Breast epithelium (tissue), 4 donors: ENCODE results near the gene CADM2. TPM values are rescaled to one million over a fixed set of nuclear protein-coding genes. Genes with fewer than 3 reads are reported as not detected.

Experiments used
- DNase-seq, 2 donors: peaks; one replicate each; pipeline ENCODE4 v3.0.0-alpha.2; 2019; ENCODE audit warnings: low spot score in 2 of 2
- H3K27ac ChIP-seq, 2 donors: fragments of 200-600 bp; sonication (generic) in 1 of 2; one replicate each; pipeline ENCODE4 v1.5.1; 2016 to 2019; ENCODE audit warnings: mild to moderate bottlenecking in 1 of 2
- H3K27me3 ChIP-seq, 2 donors: fragments of 200-600 bp; sonication (generic) in 1 of 2; one replicate each; pipeline versions ENCODE4 v1.5.1 to v1.6.0; 2017 to 2019; ENCODE audit warnings: control low read depth in 1 of 2, mild to moderate bottlenecking in 1 of 2
- H3K36me3 ChIP-seq: fragments of 200-600 bp; one replicate; pipeline ENCODE4 v1.5.1; 2019
- H3K4me1 ChIP-seq, 2 donors: fragments of 200-600 bp; sonication (generic); one replicate each; pipeline ENCODE4 v1.5.1; 2016 to 2019; ENCODE audit warnings: control low read depth in 1 of 2
- H3K4me3 ChIP-seq, 3 donors: fragments of 200-600 bp; sonication (generic); 1 replicate in 2 of 3; 2 replicates in 1 of 3; pipeline ENCODE4 v1.5.1; 2016 to 2019; ENCODE audit warnings: mild to moderate bottlenecking in 3 of 3, moderate library complexity in 2 of 3
- H3K9me3 ChIP-seq, 2 donors: fragments of 200-600 bp; sonication (generic) in 1 of 2; one replicate each; pipeline ENCODE4 v1.5.1; 2016 to 2019; ENCODE audit warnings: control low read depth in 1 of 2
- POLR2A ChIP-seq: fragments of 450-650 bp; IDR thresholded peaks from one replicate; pipeline ENCODE4 v1.6.1; 2016; ENCODE audit warnings: antibody characterized with exemption, mild to moderate bottlenecking, moderate library complexity
- POLR2AphosphoS5 ChIP-seq, 3 donors: sonication (generic); formaldehyde crosslinking; IDR thresholded peaks; one replicate each; pipeline ENCODE4 v1.6.1; 2017; ENCODE audit warnings: antibody characterized with exemption in 3 of 3
- intact Hi-C: fragments of 100-400 bp; cut with DNase I; formaldehyde crosslinking; loops from one replicate; pipeline ENCODE4 v1.15.1; 2023; ENCODE audit warnings: low total_unique reads
- total RNA-seq, 3 donors: library from RNA; depleted of rRNA; stranded (reverse); fragments of >200 nt; gene quantifications; one replicate each; pipeline ENCODE4 v1.1.0, GENCODE V29; 2016
- TF ChIP-seq, protein P1 (sequence below), 3 donors: fragments of 450-650 bp; IDR thresholded peaks; one replicate each; pipeline ENCODE4 v1.5.1; 2016 to 2017; ENCODE audit warnings: antibody characterized with exemption in 3 of 3, mild to moderate bottlenecking in 3 of 3, moderate library complexity in 3 of 3

The CADM2 gene
- total RNA-seq, 3 donors from 2014 or later, result 2.3 to 7.4 (median 6.9) TPM

DNA sequence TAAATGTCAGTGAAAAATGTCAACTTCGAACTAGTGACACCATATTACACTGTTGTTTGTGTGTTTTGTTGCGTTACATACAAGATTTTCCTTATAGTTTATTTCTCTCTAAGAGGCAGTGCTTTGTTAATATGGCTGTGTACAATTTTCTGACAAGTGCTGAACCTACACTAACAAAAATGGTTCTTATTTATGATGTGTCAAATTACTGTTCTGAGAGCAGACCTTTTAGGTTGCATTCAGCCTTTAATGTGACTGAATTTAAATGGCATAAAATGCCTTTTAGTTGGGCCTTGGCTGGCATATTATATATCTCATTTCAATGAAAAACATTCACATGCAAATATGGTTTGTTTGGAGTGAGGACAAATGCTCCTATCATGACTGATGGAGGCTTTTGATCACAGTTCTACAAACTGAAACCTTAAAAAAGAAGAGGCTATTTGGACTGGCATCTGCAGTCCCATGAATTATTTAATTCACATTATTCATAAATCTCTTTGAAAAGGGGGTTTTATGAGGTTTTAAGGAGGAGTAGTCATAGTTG lies 750.6 kb downstream of the CADM2 start:
- no peak for TF ChIP-seq POLR2AphosphoS5 (IDR thresholded peaks at IDR 0.05)
- TF ChIP-seq, protein P1, sequence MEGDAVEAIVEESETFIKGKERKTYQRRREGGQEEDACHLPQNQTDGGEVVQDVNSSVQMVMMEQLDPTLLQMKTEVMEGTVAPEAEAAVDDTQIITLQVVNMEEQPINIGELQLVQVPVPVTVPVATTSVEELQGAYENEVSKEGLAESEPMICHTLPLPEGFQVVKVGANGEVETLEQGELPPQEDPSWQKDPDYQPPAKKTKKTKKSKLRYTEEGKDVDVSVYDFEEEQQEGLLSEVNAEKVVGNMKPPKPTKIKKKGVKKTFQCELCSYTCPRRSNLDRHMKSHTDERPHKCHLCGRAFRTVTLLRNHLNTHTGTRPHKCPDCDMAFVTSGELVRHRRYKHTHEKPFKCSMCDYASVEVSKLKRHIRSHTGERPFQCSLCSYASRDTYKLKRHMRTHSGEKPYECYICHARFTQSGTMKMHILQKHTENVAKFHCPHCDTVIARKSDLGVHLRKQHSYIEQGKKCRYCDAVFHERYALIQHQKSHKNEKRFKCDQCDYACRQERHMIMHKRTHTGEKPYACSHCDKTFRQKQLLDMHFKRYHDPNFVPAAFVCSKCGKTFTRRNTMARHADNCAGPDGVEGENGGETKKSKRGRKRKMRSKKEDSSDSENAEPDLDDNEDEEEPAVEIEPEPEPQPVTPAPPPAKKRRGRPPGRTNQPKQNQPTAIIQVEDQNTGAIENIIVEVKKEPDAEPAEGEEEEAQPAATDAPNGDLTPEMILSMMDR (IDR thresholded peaks at IDR 0.05), result no peak
- TF ChIP-seq POLR2A, result no peak
- Histone ChIP-seq H3K9me3 (no peaks in the 10 kb centered on the region), H3K27ac (no peak overlapping the region), H3K36me3 (no peaks in the 10 kb centered on the region), H3K27me3 (no peaks in the 10 kb centered on the region), H3K4me3 (no peak overlapping the region), H3K4me1 (no peaks in the 10 kb centered on the region)
- intact Hi-C loops, result no loop called here
- DNase-seq, result no peak

DNA sequence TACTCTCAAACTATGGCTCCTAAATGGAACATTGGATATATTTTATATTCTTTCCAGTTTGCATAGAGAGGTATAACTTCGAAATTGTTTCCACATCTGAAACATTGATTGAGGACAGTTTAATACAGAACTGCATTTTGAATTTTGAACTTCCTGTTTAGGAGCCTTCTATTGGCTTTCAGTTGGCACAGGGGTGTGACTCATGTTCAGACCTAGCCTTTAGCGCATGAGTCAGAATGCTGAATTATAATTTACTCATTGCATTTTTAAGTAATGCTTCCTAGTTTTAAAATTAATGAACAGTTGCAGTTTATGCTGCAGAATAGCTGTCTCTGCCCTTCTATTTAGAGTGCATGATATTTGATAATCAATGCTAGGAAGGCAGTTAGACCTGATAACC lies 751.7 kb downstream of the CADM2 start:
- TF ChIP-seq, protein P1 (IDR thresholded peaks at IDR 0.05), result no peak
- TF ChIP-seq POLR2AphosphoS5 (IDR thresholded peaks at IDR 0.05) (no peak), POLR2A (no peak)
- Histone ChIP-seq H3K4me3 (no peak overlapping the region), H3K36me3 (no peaks in the 10 kb centered on the region), H3K27me3 (no peaks in the 10 kb centered on the region), H3K4me1 (no peaks in the 10 kb centered on the region), H3K9me3 (no peaks in the 10 kb centered on the region), H3K27ac (no peak overlapping the region)
- DNase-seq, result no peak
- intact Hi-C loops, result no loop called here

DNA sequence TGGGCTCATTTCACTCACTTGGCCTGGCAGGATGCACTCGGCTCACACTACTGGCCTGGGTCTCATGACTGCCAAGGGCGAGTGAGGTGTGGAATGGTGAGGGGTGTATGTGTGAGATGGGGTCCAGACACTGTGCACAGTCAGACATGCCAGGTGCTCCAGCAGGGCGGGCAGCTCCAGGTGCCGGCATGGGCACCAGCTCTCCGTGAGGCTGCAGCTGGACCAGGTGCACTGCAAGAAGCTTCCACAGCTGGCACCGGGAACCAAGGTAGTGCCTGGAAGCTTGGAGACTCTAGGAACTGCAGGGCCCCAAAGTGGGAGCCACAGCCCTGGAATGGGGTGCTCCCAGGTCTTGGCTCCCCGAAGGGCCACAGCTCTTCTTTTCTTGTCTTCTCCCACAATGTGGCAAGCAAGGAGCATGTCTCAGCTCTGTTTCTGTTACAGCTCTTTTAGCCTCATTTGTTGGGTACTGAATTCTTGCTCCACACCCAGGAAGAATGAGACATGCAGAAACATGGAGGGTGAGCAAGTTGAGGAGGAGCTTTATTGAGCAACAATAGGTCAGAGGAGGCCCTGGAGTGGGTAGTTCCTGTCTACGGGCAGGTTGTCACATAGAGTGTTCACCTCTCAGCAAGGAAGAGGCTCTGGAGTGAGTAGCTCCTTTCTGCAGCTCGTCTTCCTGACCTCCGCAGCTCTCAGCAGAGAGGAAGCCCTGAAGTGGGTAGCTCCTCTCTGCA lies 762.8 kb downstream of the CADM2 start:
- Histone ChIP-seq H3K4me3 (no peak overlapping the region), H3K27ac (no peak overlapping the region), H3K9me3 (peaks cover 0 to 7% of the 10 kb centered on the region in 2 donors), H3K36me3 (peaks cover 3% of the 10 kb centered on the region), H3K4me1 (no peaks in the 10 kb centered on the region), H3K27me3 (no peaks in the 10 kb centered on the region)
- TF ChIP-seq POLR2AphosphoS5 (IDR thresholded peaks at IDR 0.05), result no peak
- TF ChIP-seq POLR2A, result no peak
- TF ChIP-seq, protein P1 (IDR thresholded peaks at IDR 0.05), result no peak
- no peak for DNase-seq
- intact Hi-C loops, result no loop called here

DNA sequence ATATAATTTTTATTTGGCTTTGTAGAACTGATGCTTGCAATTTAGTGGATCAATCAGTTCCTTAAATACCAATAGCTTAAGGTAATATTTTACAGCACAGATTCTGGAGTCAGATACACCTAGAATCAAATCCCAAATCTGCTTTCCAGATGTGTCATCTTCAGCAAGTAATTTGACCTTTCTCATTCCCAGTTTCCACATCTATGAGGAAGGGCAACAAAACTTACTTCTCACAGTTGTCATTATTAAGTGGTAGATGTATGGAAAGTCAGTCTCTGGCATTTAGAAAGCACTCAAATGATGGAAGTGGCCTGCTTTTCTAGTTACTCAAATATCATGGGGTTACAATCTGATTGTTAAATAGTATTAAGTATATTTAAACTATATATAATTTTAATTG lies 767.0 kb downstream of the CADM2 start:
- intact Hi-C loops, result no loop called here
- no peak overlapping the region for H3K27ac ChIP-seq
- H3K36me3 ChIP-seq, result peaks cover 3% of the 10 kb centered on the region

DNA sequence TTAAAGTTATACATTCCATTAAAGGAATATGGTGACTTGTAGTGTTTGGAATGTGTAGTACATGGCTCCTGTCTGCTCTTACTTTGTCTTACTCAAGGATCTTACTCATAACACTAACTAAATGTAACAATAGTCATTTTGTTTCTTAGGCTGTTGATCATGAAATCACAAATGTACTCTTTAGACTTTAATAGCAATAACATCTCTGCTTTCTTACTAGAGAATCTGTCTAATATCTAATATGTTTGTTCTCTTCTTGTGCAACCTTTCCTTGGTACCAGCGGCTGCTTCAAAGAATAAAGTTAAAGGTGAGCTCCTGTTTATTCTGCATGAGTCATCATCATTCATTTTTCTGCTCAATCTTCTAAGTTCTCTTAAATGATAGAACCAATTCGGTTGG lies 767.5 kb downstream of the CADM2 start:
- intact Hi-C loops, result no loop called here
- no peak overlapping the region for H3K4me3 ChIP-seq
- no peak overlapping the region for H3K27ac ChIP-seq
- H3K9me3 ChIP-seq, result peaks cover 0 to 7% of the 10 kb centered on the region in 2 donors
- no peaks in the 10 kb centered on the region for H3K4me1 ChIP-seq
- H3K36me3 ChIP-seq, result peaks cover 3% of the 10 kb centered on the region
- H3K27me3 ChIP-seq, result no peaks in the 10 kb centered on the region
- TF ChIP-seq POLR2A (no peak), POLR2AphosphoS5 (IDR thresholded peaks at IDR 0.05) (no peak)
- TF ChIP-seq, protein P1 (IDR thresholded peaks at IDR 0.05), result no peak
- DNase-seq, result no peak

More for the DNA sequence above, 767.0 kb downstream of the CADM2 start:
- H3K4me1 ChIP-seq, result no peaks in the 10 kb centered on the region
- no peak for TF ChIP-seq POLR2A
- TF ChIP-seq POLR2AphosphoS5 (IDR thresholded peaks at IDR 0.05), result no peak
- TF ChIP-seq, protein P1 (IDR thresholded peaks at IDR 0.05), result no peak
- H3K27me3 ChIP-seq, result no peaks in the 10 kb centered on the region
- no peak for DNase-seq
- H3K4me3 ChIP-seq, result no peak overlapping the region
- H3K9me3 ChIP-seq, result peaks cover 0 to 7% of the 10 kb centered on the region in 2 donors
